CD14-positive monocyte (primary cell): Measurements from ENCODE around the gene MECR. TPM values are rescaled to one million over a fixed set of nuclear protein-coding genes. Genes with fewer than 3 reads are reported as not detected.

ENCODE experiments used
- DNase-seq, 3 donors: peaks; one replicate each; pipeline ENCODE4 v3.0.0-alpha.2; 2011 to 2022
- H2AFZ ChIP-seq: 2 replicates; pipeline ENCODE4 v1.6.0; 2012; ENCODE audit warnings: mild to moderate bottlenecking, low read depth, low read length, inconsistent platforms; ENCODE audit not compliant: insufficient read depth, poor library complexity, severe bottlenecking
- H3K27ac ChIP-seq, 2 donors: 1 replicate in 1 of 2; 2 replicates in 1 of 2; pipeline ENCODE4 v1.5.1; 2012 to 2013; ENCODE audit warnings: low read length in 2 of 2, control low read depth in 1 of 2, inconsistent platforms in 1 of 2, low read depth in 1 of 2, mild to moderate bottlenecking in 1 of 2
- H3K27me3 ChIP-seq, 2 donors: one replicate each; pipeline versions ENCODE4 v1.6.0 to v1.6.1; 2011 to 2013; ENCODE audit warnings: low read length in 2 of 2; ENCODE audit not compliant: control insufficient read depth in 2 of 2, insufficient read depth in 2 of 2
- H3K36me3 ChIP-seq, 2 donors: replicated peaks in 1 of 2; 1 replicate in 1 of 2; 2 replicates in 1 of 2; pipeline versions ENCODE4 v1.5.1 to v1.6.1; 2012 to 2013; ENCODE audit warnings: low read length in 2 of 2, control low read depth in 1 of 2, inconsistent platforms in 1 of 2, mild to moderate bottlenecking in 1 of 2; ENCODE audit not compliant: insufficient read depth in 2 of 2, control insufficient read depth in 1 of 2
- H3K4me1 ChIP-seq, 2 donors: 1 replicate in 1 of 2; 2 replicates in 1 of 2; pipeline versions ENCODE4 v1.5.1 to v1.6.1; 2012 to 2013; ENCODE audit warnings: low read length in 2 of 2, control low read depth in 1 of 2, inconsistent platforms in 1 of 2, mild to moderate bottlenecking in 1 of 2, moderate library complexity in 1 of 2; ENCODE audit not compliant: insufficient read depth in 2 of 2, control insufficient read depth in 1 of 2
- H3K4me2 ChIP-seq: replicated peaks from 2 replicates; pipeline ENCODE3; 2012; ENCODE audit warnings: low read length, moderate library complexity, mild to moderate bottlenecking; ENCODE audit not compliant: poor library complexity, severe bottlenecking; ENCODE audit errors: extremely low read depth
- H3K4me3 ChIP-seq, 3 experiments: fragments of 200-600 bp in 1 of 3; sonication (generic) in 1 of 3; replicated peaks in 1 of 3; 1 replicate in 2 of 3; 2 replicates in 1 of 3; pipeline ENCODE4 v1.5.1; 2011 to 2013; ENCODE audit warnings: low read length in 3 of 3, mild to moderate bottlenecking in 3 of 3, control low read depth in 2 of 3, low read depth in 2 of 3, inconsistent platforms in 1 of 3, moderate library complexity in 1 of 3
- H3K79me2 ChIP-seq: 2 replicates; pipeline ENCODE4 v1.6.0; 2012; ENCODE audit warnings: mild to moderate bottlenecking, control low read depth, inconsistent platforms, low read length, moderate library complexity; ENCODE audit not compliant: insufficient read depth
- H3K9ac ChIP-seq: 2 replicates; pipeline ENCODE4 v1.6.0; 2017; ENCODE audit warnings: low read length, mild to moderate bottlenecking; ENCODE audit not compliant: insufficient read depth, poor library complexity, severe bottlenecking
- H3K9me3 ChIP-seq, 2 donors: replicated peaks in 1 of 2; 1 replicate in 1 of 2; 2 replicates in 1 of 2; pipeline versions ENCODE4 v1.5.1 to v1.6.1; 2012 to 2013; ENCODE audit warnings: low read length in 2 of 2, control low read depth in 1 of 2; ENCODE audit not compliant: control insufficient read depth in 1 of 2, insufficient read depth in 1 of 2
- H4K20me1 ChIP-seq: 2 replicates; pipeline ENCODE4 v1.6.0; 2012; ENCODE audit warnings: mild to moderate bottlenecking, low read length, control low read depth, moderate library complexity; ENCODE audit not compliant: insufficient read depth
- H3K27ac Mint-ChIP-seq, 7 donors: one replicate each; pipeline ENCODE4 v1.8.0; 2020; ENCODE audit warnings: mild to moderate bottlenecking in 7 of 7, mixed read lengths in 7 of 7, moderate library complexity in 6 of 7, inconsistent platforms in 2 of 7
- H3K27me3 Mint-ChIP-seq, 3 donors: one replicate each; pipeline ENCODE4 v1.8.0; 2021 to 2022; ENCODE audit warnings: low read depth in 3 of 3, mild to moderate bottlenecking in 3 of 3, mixed read lengths in 3 of 3, moderate library complexity in 3 of 3, inconsistent platforms in 1 of 3
- H3K36me3 Mint-ChIP-seq, 2 donors: one replicate each; pipeline ENCODE4 v1.8.0; 2020; ENCODE audit warnings: mixed read lengths in 2 of 2, inconsistent platforms in 1 of 2, mild to moderate bottlenecking in 1 of 2
- H3K4me1 Mint-ChIP-seq: one replicate; pipeline ENCODE4 v1.8.0; 2020; ENCODE audit warnings: mild to moderate bottlenecking, mixed read lengths
- H3K4me3 Mint-ChIP-seq, 2 donors: one replicate each; pipeline ENCODE4 v1.8.0; 2020; ENCODE audit warnings: mild to moderate bottlenecking in 2 of 2, mixed read lengths in 2 of 2, moderate library complexity in 1 of 2
- H3K9me3 Mint-ChIP-seq, 7 donors: one replicate each; pipeline ENCODE4 v1.8.0; 2020 to 2022; ENCODE audit warnings: mixed read lengths in 7 of 7, mild to moderate bottlenecking in 6 of 7, moderate library complexity in 6 of 7, inconsistent platforms in 2 of 7
- CTCF ChIP-seq: fragments of 200-600 bp; IDR thresholded peaks from one replicate; pipeline ENCODE4 v1.8.0; 2022; ENCODE audit warnings: antibody characterized with exemption, mild to moderate bottlenecking
- WGBS: methylation state at CpG from one replicate; pipeline ENCODE4 v1.1.5; 2013; ENCODE audit warnings: missing lambda C conversion rate; ENCODE audit not compliant: insufficient coverage; 5-methylcytosine and 5-hydroxymethylcytosine counted together
- intact Hi-C, 2 donors: fragments of 100-400 bp; cut with micrococcal nuclease; formaldehyde crosslinking; loops; one replicate each; pipeline versions ENCODE4 v1.15.0 to v1.15.1; 2023
- polyA plus RNA-seq, 3 donors: library from polyadenylated mRNA; depleted of rRNA in 1 of 3; unstranded in 2 of 3; stranded (reverse) in 1 of 3; fragments of 300-500 nt in 2 of 3; fragments of >200 nt in 1 of 3; fragmentation: Illumina TruSeq in 2 of 3; gene quantifications; 1 replicate in 2 of 3; 2 replicates in 1 of 3; pipeline ENCODE4 v1.2.3, GENCODE V29; 2012 to 2021

The MECR gene
- polyA plus RNA-seq, 3 donors = 6.3 to 8.5 (median 7.5) TPM

GRCh38 chr1:29266912-29267311 is 36.2 kb upstream of the MECR start:
- H3K4me2 ChIP-seq = no peak overlapping the region
- peaks cover 13 to 29% of the 10 kb centered on the region in 2 donors for H3K27me3 ChIP-seq
- H3K79me2 ChIP-seq = no peaks in the 10 kb centered on the region
- intact Hi-C loops = no loop called here
- DNase-seq = no peak
- H3K9me3 ChIP-seq = no peaks in the 10 kb centered on the region
- H3K9ac ChIP-seq = no peak overlapping the region
- TF ChIP-seq CTCF = no peak
- H3K27ac ChIP-seq = no peak overlapping the region
- Mint-ChIP-seq H3K9me3 (peaks cover 0 to 3% (median 0%) of the 10 kb centered on the region in 7 donors), H3K4me3 (no peak overlapping the region), H3K27ac (no peak overlapping the region), H3K27me3 (peaks cover 21 to 63% (median 26%) of the 10 kb centered on the region in 3 donors), H3K36me3 (no peaks in the 10 kb centered on the region), H3K4me1 (no peaks in the 10 kb centered on the region)
- H3K36me3 ChIP-seq = no peaks in the 10 kb centered on the region
- no peaks in the 10 kb centered on the region for H4K20me1 ChIP-seq
- no CpG with 5 or more reads among the region's 3 CpGs for WGBS
- no peak overlapping the region for H2AFZ ChIP-seq
- H3K4me1 ChIP-seq = no peaks in the 10 kb centered on the region
- H3K4me3 ChIP-seq = no peak overlapping the region

DNA sequence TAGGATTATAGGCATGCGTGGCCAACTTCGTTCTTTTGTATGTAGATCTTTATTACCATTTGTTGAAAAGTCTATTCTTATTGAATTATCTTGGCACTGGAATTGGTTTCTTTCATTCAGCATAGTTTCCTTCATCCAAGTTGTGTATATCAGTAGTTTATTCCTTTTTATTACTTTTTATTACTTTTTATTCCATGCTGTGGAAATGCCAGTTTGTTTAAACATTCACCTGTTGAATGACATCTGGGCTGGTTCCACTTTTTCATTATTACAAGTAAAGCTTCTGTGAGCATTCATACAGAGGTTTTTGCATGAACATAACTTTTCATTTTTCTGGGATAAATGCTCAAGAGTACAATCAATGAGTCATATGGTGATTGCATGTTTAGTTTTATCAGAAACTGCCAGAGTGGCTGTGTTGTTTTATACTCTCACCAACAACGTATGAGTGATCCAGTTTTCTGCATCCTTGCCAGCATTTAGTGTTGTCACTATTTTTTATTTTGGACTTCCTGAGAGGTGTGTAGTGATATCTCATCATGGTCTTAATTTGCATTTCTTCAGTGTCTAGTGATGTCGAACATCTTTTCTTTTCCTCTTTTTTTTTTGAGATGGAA is 34.1 kb upstream of the MECR start:
- Mint-ChIP-seq H3K27ac (no peak overlapping the region), H3K4me1 (peaks cover 7% of the 10 kb centered on the region), H3K4me3 (no peak overlapping the region), H3K9me3 (peaks cover 0 to 7% (median 0%) of the 10 kb centered on the region in 7 donors), H3K36me3 (peaks cover 3% of the 10 kb centered on the region in 2 donors), H3K27me3 (peaks cover 31 to 67% (median 41%) of the 10 kb centered on the region in 3 donors)
- H3K9ac ChIP-seq = no peak overlapping the region
- no peaks in the 10 kb centered on the region for H3K79me2 ChIP-seq
- intact Hi-C loops = no loop called here
- H3K27ac ChIP-seq = no peak overlapping the region
- peaks cover 0 to under 1% of the 10 kb centered on the region in 2 donors for H3K4me1 ChIP-seq
- H3K4me2 ChIP-seq = no peak overlapping the region
- H3K4me3 ChIP-seq = no peak overlapping the region
- no peak for TF ChIP-seq CTCF
- H2AFZ ChIP-seq = no peak overlapping the region
- H3K9me3 ChIP-seq = peaks cover 0 to 11% of the 10 kb centered on the region in 2 donors
- peaks cover 27 to 45% of the 10 kb centered on the region in 2 donors for H3K27me3 ChIP-seq
- no peak for DNase-seq
- no peaks in the 10 kb centered on the region for H3K36me3 ChIP-seq
- WGBS = no CpG with 5 or more reads among the region's 4 CpGs
- H4K20me1 ChIP-seq = no peaks in the 10 kb centered on the region
